HUES64 (cell line): ENCODE measurements around the gene SEC23A.
"Not testable (repeated sequence)": the region's sequence is repeated elsewhere in the genome, so short reads cannot be mapped to it uniquely, and the experiment has no call there.

Experiments
- H3K27ac ChIP-seq: 2 replicates; pipeline ENCODE4 v1.7.0; 2013; ENCODE audit warnings: low read depth, low read length, inconsistent platforms
- H3K27me3 ChIP-seq: 2 replicates; pipeline ENCODE4 v1.6.1; 2013; ENCODE audit warnings: mild to moderate bottlenecking, low read length; ENCODE audit not compliant: insufficient read depth
- H3K36me3 ChIP-seq: 2 replicates; pipeline ENCODE4 v1.6.1; 2013; ENCODE audit warnings: mild to moderate bottlenecking, low read length; ENCODE audit not compliant: insufficient read depth
- H3K4me1 ChIP-seq: 2 replicates; pipeline ENCODE4 v1.6.1; 2013; ENCODE audit warnings: mild to moderate bottlenecking, low read length, moderate library complexity; ENCODE audit not compliant: insufficient read depth
- H3K4me3 ChIP-seq: 2 replicates; pipeline ENCODE4 v1.5.1; 2013; ENCODE audit warnings: mild to moderate bottlenecking, low read length, moderate library complexity
- H3K9ac ChIP-seq: 2 replicates; pipeline ENCODE4 v1.6.1; 2013; ENCODE audit warnings: mild to moderate bottlenecking, low read depth, low read length
- H3K9me3 ChIP-seq: 2 replicates; pipeline ENCODE4 v1.6.1; 2013; ENCODE audit warnings: low read depth, low read length; ENCODE audit not compliant: insufficient read depth
- WGBS: fragments of 150-250, 120-280 bp; methylation state at CpG from one replicate; pipeline ENCODE4 v1.1.7; 2013; ENCODE audit warnings: missing lambda C conversion rate; 5-methylcytosine and 5-hydroxymethylcytosine counted together

The SEC23A gene

DNA sequence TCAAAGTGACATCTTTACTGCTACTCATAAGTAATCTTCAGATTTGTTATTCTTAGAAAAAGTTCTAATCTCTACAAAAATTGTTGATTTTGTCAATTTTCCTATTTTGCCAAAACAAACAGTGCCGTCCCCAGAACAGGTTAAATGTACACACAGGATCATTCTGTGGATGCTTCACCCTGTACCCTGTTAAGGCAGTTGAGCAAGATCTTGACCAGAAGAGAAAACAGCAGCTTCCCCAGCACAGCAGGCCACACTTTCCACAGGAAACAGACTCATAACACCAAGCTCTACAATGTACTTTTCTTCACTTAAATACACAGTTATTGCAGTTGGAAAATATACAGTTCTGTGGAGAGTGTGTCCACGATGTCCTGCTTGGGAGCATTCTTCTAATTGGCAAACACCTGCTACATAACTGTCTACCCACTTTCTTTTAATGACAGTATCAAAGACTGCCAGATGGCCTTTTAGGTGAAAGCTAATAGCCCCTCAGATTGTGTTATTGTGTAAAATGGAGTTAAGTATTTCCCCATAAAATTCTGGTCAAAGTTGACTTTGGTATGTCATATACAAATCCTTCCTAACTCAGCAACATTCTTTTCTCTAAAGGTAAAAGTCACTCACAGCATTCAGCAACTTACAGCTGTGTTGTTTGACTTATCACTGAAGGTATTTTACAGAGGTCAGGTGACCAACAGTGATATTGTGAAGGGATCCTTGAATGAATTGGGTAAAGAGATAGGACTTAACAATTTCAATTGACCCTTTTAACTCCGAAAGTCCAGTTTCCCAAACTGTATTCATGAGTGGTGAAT, 77.0 kb downstream of the SEC23A start:
- Histone ChIP-seq H3K27ac (no peak overlapping the region), H3K9ac (no peak overlapping the region), H3K4me1 (no peaks in the 10 kb centered on the region), H3K27me3 (no peaks in the 10 kb centered on the region), H3K9me3 (no peaks in the 10 kb centered on the region), H3K4me3 (no peak overlapping the region), H3K36me3 (peaks cover 23% of the 10 kb centered on the region)
- 95% methylated on average over 3 of the region's 3 CpGs for WGBS

GRCh38 chr14:39025250-39025809, 77.7 kb downstream of the SEC23A start:
- Histone ChIP-seq H3K4me1 (no peaks in the 10 kb centered on the region), H3K4me3 (no peak overlapping the region), H3K27ac (no peak overlapping the region), H3K27me3 (no peaks in the 10 kb centered on the region), H3K36me3 (peaks cover 16% of the 10 kb centered on the region), H3K9me3 (no peaks in the 10 kb centered on the region), H3K9ac (no peak overlapping the region)
- WGBS, result 93% methylated on average over 3 of the region's 3 CpGs

GRCh38 chr14:39023939-39024871, 78.8 kb downstream of the SEC23A start:
- Histone ChIP-seq H3K27me3 (no peaks in the 10 kb centered on the region), H3K4me3 (no peak overlapping the region), H3K36me3 (peaks cover 6% of the 10 kb centered on the region; the same call in 1 of the 2 replicates), H3K27ac (no peak overlapping the region), H3K9ac (no peak overlapping the region), H3K4me1 (no peaks in the 10 kb centered on the region), H3K9me3 (no peaks in the 10 kb centered on the region)
- WGBS, result 94% methylated on average over 11 of the region's 12 CpGs

DNA sequence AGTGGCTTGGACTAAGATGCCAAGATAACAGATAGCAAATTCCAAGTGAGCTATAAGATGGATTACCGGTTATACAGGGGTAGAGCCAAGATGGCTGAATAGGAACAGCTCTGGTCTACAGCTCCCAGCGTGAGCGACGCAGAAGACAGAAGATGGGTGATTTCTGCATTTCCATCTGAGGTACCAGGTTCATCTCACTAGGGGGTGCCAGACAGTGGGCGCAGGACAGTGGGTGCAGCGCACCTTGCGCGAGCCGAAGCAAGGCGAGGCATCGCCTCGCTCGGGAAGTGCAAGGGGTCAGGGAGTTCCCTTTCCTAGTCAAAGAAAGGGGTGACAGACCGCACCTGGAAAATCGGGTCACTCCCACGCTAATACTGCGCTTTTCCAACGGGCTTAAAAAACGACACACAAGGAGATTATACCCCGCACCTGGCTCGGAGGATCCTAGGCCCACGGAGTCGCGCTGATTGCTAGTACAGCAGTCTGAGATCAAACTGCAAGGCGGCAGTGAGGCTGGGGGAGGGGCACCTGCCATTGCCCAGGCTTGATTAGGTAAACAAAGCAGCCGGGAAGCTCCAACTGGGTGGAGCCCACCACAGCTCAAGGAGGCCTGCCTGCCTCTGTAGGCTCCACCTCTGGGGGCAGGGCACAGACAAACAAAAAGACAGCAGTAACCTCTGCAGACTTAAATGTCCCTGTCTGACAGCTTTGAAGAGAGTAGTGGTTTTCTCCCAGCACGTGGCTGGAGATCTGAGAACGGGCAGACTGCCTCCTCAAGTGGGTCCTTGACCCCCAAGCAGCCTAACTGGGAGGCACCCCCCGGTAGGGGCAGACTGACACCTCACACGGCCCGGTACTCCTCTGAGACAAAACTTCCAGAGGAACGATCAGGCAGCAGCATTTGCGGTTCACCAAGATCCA, 85.7 kb downstream of the SEC23A start:
- H3K9me3 ChIP-seq, H3K27ac ChIP-seq, H3K27me3 ChIP-seq, H3K4me1 ChIP-seq, H3K36me3 ChIP-seq: not testable (repeated sequence)
- H3K4me3 ChIP-seq, result peak overlapping the region; percentile 69
- WGBS, result 14% methylated on average over 32 of the region's 33 CpGs
- peak overlapping the region; percentile 76 for H3K9ac ChIP-seq

GRCh38 chr14:39016733-39017095, 86.3 kb downstream of the SEC23A start:
- no peaks in the 10 kb centered on the region for H3K9me3 ChIP-seq
- no peaks in the 10 kb centered on the region for H3K36me3 ChIP-seq
- H3K27ac ChIP-seq, result no peak overlapping the region
- 69% methylated on average over 4 of the region's 4 CpGs for WGBS
- no peak overlapping the region for H3K9ac ChIP-seq
- peak overlapping the region; percentile 69 for H3K4me3 ChIP-seq
- H3K4me1 ChIP-seq, result peaks cover 3% of the 10 kb centered on the region; the same call in 1 of the 2 replicates
- H3K27me3 ChIP-seq, result no peaks in the 10 kb centered on the region

- H3K36me3 ChIP-seq, result no peaks in the 10 kb centered on the region
- peaks cover 3% of the 10 kb centered on the region; the same call in 1 of the 2 replicates for H3K4me1 ChIP-seq
- no peak overlapping the region; the same call in 1 of the 2 replicates for H3K4me3 ChIP-seq
- H3K9me3 ChIP-seq, result no peaks in the 10 kb centered on the region
- no peaks in the 10 kb centered on the region for H3K27me3 ChIP-seq
- no peak overlapping the region for H3K9ac ChIP-seq
- H3K27ac ChIP-seq, result no peak overlapping the region
- 94% methylated on average over 1 of the region's 3 CpGs for WGBS
Measured at GRCh38 chr14:39015964-39016577, 87.0 kb downstream of the SEC23A start.

GRCh38 chr14:39015360-39015961, 87.6 kb downstream of the SEC23A start:
- Histone ChIP-seq H3K36me3 (no peaks in the 10 kb centered on the region), H3K9ac (no peak overlapping the region), H3K9me3 (no peaks in the 10 kb centered on the region), H3K27ac (no peak overlapping the region), H3K27me3 (no peaks in the 10 kb centered on the region), H3K4me1 (peaks cover 3% of the 10 kb centered on the region; the same call in 1 of the 2 replicates), H3K4me3 (no peak overlapping the region)
- WGBS, result 0% methylated on average over 2 of the region's 5 CpGs

DNA sequence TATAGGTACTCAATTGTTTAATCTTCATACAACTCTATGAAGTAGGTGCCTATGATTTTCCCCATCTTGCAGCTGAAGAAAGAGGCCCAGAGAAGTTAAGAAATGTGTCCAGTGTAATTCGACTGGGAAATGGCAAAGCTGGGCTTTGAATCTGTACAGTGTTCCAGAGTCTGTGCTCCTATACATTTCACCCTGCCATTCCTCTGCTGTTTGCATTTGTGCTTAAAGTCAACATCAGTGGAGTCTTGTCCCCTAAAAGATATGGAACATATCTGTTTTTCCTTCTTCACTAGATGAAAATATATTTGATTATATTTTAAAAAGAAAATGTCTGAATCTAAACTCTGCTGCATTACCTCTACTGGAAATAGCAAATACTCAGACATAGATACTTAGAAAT, 88.6 kb downstream of the SEC23A start:
- no peaks in the 10 kb centered on the region for H3K9me3 ChIP-seq
- no peak overlapping the region for H3K4me3 ChIP-seq
- WGBS, result 100% methylated on average over 1 of the region's 1 CpG
- H3K4me1 ChIP-seq, result peaks cover 3% of the 10 kb centered on the region; the same call in 1 of the 2 replicates
- no peak overlapping the region for H3K27ac ChIP-seq
- H3K9ac ChIP-seq, result no peak overlapping the region
- no peaks in the 10 kb centered on the region for H3K27me3 ChIP-seq
- H3K36me3 ChIP-seq, result no peaks in the 10 kb centered on the region

DNA sequence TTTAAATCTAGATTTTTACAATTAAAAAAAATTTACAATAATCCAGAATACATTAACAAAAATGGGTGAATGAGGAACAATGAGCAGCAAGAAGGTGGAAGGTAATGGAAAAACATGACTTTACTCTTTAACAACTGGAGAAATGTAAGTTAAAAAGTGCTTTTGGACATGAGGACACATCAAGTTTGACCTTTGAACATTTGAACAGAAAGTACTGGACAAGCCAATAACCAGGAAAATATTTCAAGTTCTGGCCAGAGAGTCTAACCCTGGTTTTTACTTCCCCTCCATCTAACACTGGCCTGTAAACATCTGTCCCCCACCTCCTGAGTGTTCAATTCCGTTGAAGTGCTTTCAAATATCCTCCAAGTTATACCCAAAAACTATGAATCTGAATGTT, 94.1 kb downstream of the SEC23A start:
- not testable (repeated sequence) for H3K9ac ChIP-seq, H3K4me3 ChIP-seq, H3K36me3 ChIP-seq, H3K27ac ChIP-seq, H3K4me1 ChIP-seq, H3K9me3 ChIP-seq, H3K27me3 ChIP-seq
- WGBS, result 94% methylated on average over 1 of the region's 1 CpG
